Measurements from ENCODE around the gene NUDT19.

Gene NUDT19

DNA sequence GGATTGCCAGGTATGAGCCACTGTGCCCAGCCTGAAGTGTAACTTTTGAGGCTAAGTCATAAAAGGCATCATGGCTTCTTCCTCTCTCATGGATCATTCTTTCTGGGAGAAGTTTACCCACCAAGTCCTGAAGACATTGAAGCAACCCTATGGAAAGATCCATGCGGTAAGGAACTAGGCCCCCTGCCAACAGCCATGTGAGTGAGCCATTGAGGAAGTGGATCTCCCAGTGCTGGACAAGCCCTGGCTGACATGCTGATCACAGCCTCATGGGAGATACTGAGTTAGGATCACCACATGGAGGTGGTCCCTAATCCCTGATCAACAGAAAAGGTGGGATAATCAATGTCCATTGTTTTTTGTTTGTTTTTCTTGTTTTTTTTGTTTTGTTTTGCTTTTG is 3.3 kb upstream of the NUDT19 start:
- TF ChIP-seq, protein P1, sequence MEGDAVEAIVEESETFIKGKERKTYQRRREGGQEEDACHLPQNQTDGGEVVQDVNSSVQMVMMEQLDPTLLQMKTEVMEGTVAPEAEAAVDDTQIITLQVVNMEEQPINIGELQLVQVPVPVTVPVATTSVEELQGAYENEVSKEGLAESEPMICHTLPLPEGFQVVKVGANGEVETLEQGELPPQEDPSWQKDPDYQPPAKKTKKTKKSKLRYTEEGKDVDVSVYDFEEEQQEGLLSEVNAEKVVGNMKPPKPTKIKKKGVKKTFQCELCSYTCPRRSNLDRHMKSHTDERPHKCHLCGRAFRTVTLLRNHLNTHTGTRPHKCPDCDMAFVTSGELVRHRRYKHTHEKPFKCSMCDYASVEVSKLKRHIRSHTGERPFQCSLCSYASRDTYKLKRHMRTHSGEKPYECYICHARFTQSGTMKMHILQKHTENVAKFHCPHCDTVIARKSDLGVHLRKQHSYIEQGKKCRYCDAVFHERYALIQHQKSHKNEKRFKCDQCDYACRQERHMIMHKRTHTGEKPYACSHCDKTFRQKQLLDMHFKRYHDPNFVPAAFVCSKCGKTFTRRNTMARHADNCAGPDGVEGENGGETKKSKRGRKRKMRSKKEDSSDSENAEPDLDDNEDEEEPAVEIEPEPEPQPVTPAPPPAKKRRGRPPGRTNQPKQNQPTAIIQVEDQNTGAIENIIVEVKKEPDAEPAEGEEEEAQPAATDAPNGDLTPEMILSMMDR (IDR thresholded peaks at IDR 0.05): no peak

DNA sequence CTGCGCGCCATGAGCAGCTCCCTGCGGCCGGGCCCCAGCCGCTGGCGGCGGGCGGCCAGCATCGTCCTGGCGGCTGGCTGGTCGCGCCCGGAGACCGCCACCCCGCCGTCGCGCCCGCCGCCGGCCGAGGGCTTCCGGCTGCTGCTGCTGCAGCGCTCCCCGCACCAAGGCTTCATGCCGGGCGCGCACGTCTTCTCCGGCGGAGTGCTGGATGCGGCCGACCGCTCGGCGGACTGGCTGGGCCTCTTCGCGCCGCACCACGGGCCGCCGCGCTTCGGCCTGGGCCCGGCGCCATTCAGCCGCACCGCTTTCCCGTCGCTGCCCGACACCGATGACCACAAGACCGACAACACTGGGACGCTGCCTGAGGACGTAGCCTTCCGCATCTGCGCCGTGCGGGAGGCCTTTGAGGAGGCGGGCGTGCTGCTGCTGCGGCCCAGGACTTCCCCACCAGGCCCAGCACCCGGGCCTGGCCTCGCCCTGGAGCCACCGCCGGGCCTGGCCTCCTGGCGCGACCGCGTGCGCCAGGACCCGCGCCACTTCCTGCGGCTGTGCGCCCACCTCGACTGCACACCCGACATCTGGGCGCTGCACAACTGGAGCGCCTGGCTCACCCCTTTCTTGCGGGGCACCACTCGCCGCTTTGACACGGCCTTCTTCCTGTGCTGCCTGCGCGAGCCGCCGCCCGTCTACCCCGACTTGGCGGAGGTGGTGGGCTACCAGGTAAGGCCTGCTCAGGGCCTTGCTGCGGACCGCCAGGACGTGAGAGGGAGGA is 518 bp downstream of the NUDT19 start:
- TF ChIP-seq, protein P1 (IDR thresholded peaks at IDR 0.05): no peak

DNA sequence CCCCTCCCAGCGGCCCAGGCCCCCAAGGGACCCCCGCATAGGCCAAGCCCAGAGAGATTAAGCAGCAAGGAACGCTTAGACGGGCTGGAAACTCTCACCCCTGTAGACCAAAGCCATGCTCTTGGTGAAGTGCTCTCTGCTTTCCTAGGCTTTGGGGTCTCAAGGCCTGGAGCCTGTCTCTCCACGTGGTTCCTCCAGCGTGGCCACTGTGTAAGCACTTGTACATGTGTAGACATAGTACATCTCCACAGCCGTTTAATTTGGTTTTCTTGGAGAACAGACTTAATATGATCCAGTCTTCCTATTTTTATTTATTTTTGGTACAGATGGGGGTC is 1.1 kb downstream of the NUDT19 start:
- TF ChIP-seq, protein P1 (IDR thresholded peaks at IDR 0.05): no peak

DNA sequence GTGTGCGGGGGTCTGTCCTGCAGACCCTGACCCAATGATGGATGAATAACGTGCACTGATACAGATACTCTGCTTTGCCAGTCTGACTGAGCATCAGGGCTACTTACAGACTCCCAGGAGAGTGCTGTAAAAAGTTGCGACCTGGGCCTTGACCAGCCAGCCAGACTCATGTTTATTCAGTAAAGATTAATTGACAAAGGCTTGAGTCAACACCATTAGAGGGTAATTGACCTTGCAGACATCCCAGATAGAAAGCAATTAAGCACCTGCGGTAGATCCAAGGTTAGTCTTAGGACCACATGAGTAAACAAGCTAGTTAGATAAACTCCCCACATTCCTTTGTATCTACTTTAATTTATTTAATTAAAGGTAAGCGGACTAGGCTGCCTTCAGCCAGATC is 10.4 kb downstream of the NUDT19 start:
- TF ChIP-seq, protein P1 (IDR thresholded peaks at IDR 0.05): no peak

DNA sequence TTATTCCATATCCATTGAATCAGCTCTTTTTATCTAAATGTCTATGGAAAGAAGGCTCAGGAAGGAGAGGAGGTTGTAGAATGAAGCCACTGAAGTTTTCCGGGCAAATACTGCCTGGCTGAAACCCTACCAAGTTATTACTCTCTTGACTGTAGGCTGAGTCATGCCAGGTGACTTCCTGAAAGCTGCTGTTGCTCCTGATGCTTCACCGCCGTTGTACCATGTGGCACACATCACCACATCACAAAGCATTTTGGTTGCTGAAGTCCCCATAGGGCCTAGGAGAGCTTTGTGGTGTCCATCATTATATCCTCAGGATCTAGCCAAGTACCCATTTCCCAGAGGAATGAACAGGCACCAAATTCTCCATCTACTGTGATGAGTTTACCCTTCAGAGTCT is 16.8 kb downstream of the NUDT19 start:
- TF ChIP-seq, protein P1 (IDR thresholded peaks at IDR 0.05): no peak

DNA sequence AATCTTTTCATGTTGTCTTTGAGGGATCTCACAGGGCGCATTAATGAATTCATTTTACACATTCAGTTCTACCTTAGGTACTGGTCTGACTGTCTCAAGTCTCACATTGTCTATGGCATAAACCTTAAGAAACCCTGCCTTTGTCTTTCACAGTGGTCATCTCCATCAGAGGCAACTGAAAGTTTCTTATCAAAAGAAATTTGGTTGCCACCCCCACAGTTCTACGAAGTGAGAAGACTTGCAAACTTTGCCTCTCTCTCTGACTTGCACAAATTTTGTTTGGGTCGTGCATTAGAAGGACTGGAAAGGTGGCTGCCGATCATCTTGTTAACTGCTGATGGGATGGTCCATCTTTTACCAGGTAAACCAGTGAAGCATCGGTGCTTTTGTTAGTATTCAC is 17.4 kb downstream of the NUDT19 start:
- TF ChIP-seq, protein P1 (IDR thresholded peaks at IDR 0.05): no peak

DNA sequence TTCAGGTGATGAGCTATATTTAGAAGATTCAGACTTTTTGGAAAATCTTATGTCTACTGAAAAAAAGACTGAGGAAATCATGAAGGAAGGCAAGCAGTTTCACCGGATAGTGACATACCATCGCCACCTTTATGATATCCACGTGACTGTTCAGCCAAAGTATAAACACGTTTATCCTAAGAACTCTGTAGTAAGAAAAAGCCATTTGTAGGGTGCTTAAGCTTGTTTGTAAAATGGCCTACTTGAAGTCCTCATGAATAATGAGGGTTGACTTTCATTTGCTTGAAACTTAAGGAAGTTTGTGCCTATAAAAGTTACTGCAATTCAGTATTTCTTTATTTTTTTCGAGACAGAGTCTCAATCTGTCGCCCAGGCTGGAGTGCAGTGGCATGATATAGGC is 20.1 kb downstream of the NUDT19 start:
- TF ChIP-seq, protein P1 (IDR thresholded peaks at IDR 0.05): no peak

DNA sequence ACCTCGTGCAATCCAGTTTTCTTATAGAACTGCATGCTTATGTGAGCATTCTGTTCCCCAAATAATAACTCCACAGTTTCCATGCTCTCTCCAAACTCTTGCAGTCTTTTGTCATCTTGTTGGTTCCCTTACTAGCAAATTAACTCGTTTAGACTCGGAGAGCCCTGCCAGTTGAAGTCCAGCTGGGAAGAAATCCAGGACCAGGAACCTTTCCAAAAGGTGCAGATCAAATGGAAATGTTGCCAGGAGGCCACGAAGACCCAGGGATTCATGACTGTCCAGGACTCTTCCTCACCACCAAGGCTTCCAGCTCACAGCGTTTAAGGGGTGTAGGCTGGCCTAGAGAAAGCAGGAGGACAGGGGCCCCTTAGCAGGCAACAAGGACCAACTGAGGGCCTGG is 25.9 kb downstream of the NUDT19 start:
- TF ChIP-seq, protein P1 (IDR thresholded peaks at IDR 0.05): no peak
